ENCODE results near the gene CDK12. TPM values are rescaled to one million over a fixed set of nuclear protein-coding genes. Genes with fewer than 3 reads are reported as not detected.
"Not testable (repeated sequence)": the region's sequence is repeated elsewhere in the genome, so short reads cannot be mapped to it uniquely, and the experiment has no call there.

Gene CDK12
- total and polyA plus RNA-seq, 2 experiments from 2014 or later, result 10.2 to 41.3 TPM

GRCh38 chr17:39473310-39473709 lies 12.0 kb downstream of the CDK12 start:
- no peaks in the 10 kb centered on the region for H3K4me1 ChIP-seq (ENCODE audit: insufficient read depth)
- TF ChIP-seq, protein P1, sequence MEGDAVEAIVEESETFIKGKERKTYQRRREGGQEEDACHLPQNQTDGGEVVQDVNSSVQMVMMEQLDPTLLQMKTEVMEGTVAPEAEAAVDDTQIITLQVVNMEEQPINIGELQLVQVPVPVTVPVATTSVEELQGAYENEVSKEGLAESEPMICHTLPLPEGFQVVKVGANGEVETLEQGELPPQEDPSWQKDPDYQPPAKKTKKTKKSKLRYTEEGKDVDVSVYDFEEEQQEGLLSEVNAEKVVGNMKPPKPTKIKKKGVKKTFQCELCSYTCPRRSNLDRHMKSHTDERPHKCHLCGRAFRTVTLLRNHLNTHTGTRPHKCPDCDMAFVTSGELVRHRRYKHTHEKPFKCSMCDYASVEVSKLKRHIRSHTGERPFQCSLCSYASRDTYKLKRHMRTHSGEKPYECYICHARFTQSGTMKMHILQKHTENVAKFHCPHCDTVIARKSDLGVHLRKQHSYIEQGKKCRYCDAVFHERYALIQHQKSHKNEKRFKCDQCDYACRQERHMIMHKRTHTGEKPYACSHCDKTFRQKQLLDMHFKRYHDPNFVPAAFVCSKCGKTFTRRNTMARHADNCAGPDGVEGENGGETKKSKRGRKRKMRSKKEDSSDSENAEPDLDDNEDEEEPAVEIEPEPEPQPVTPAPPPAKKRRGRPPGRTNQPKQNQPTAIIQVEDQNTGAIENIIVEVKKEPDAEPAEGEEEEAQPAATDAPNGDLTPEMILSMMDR (IDR thresholded peaks at IDR 0.05; ENCODE audit: poor library complexity), result no peak
- TF ChIP-seq EZH2phosphoT487 (IDR thresholded peaks at IDR 0.05; ENCODE audit: low read depth, severe bottlenecking, unreplicated experiment) (no peak), EZH2 (IDR thresholded peaks at IDR 0.05; ENCODE audit: borderline replicate concordance) (no peak)
- H3K79me2 ChIP-seq, result peaks cover 63% of the 10 kb centered on the region
- H3K36me3 ChIP-seq (replicated peaks; ENCODE audit: insufficient read depth, low read depth), result no peaks in the 10 kb centered on the region
- H3K27ac ChIP-seq, result no peak overlapping the region
- DNase-seq (ENCODE audit: low spot score), result no peak
- 91% methylated on average over 7 of the region's 7 CpGs for WGBS (ENCODE audit: low lambda C conversion rate, missing lambda C conversion rate)
- H4K20me1 ChIP-seq (ENCODE audit: insufficient read depth, poor library complexity, severe bottlenecking), result peaks cover 25% of the 10 kb centered on the region
- H2AFZ ChIP-seq, result no peak overlapping the region
- H3K27me3 ChIP-seq, result no peaks in the 10 kb centered on the region
- no peak overlapping the region for H3K4me2 ChIP-seq
- H3K9me3 ChIP-seq (ENCODE audit: low read depth), result no peaks in the 10 kb centered on the region
- no peak overlapping the region for H3K4me3 ChIP-seq
- no peaks in the 10 kb centered on the region for H3K9me2 ChIP-seq (replicated peaks; ENCODE audit: insufficient read depth)

- 92% methylated on average over 8 of the region's 8 CpGs for WGBS (ENCODE audit: low lambda C conversion rate, missing lambda C conversion rate)
- DNase-seq (ENCODE audit: low spot score); H3K4me2 ChIP-seq; H3K9me3 ChIP-seq (ENCODE audit: low read depth); H3K27ac ChIP-seq; H3K4me1 ChIP-seq (ENCODE audit: insufficient read depth); H4K20me1 ChIP-seq (ENCODE audit: insufficient read depth, poor library complexity, severe bottlenecking); H3K4me3 ChIP-seq; H3K27me3 ChIP-seq; H3K9me2 ChIP-seq (replicated peaks; ENCODE audit: insufficient read depth); H2AFZ ChIP-seq; H3K36me3 ChIP-seq (replicated peaks; ENCODE audit: insufficient read depth, low read depth): not testable (repeated sequence)
- peaks cover 47% of the 10 kb centered on the region for H3K79me2 ChIP-seq
Measured at GRCh38 chr17:39479631-39480030, 18.3 kb downstream of the CDK12 start.

DNA sequence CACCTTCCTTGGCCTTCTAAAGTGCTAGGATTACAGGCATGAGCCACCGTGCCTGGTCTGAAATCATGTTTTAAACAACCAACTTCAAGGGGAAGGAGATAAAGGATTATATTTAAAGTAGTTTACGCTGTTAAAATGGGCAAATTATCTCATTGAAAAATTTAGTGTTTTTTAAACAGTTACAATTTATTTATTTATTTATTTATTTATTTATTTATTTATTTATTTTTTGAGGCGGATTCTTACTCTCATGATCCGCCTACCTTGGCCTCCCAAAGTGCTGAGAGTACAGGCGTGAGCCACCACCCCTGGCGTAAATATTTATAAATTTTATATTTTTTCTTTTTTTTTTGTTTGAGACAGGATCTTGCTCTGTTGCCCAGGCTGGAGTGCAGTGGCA lies 22.2 kb downstream of the CDK12 start:
- peaks cover 55% of the 10 kb centered on the region for H3K79me2 ChIP-seq
- no peak overlapping the region for H3K4me3 ChIP-seq
- H3K27ac ChIP-seq, result no peak overlapping the region
- H2AFZ ChIP-seq, result no peak overlapping the region
- no peak for DNase-seq (ENCODE audit: low spot score)
- no peak overlapping the region for H3K4me2 ChIP-seq
- no peaks in the 10 kb centered on the region for H4K20me1 ChIP-seq (ENCODE audit: insufficient read depth, poor library complexity, severe bottlenecking)
- no peak for TF ChIP-seq EZH2phosphoT487 (IDR thresholded peaks at IDR 0.05; ENCODE audit: low read depth, severe bottlenecking, unreplicated experiment)
- no peak for TF ChIP-seq EZH2 (IDR thresholded peaks at IDR 0.05; ENCODE audit: borderline replicate concordance)
- TF ChIP-seq, protein P1 (IDR thresholded peaks at IDR 0.05; ENCODE audit: poor library complexity), result no peak
- no peaks in the 10 kb centered on the region for H3K4me1 ChIP-seq (ENCODE audit: insufficient read depth)
- no peaks in the 10 kb centered on the region for H3K9me2 ChIP-seq (replicated peaks; ENCODE audit: insufficient read depth)
- no peaks in the 10 kb centered on the region for H3K9me3 ChIP-seq (ENCODE audit: low read depth)
- H3K27me3 ChIP-seq, result no peaks in the 10 kb centered on the region
- no peaks in the 10 kb centered on the region for H3K36me3 ChIP-seq (replicated peaks; ENCODE audit: insufficient read depth, low read depth)
- whole genome bisulfite sequencing (ENCODE audit: low lambda C conversion rate, missing lambda C conversion rate), result 100% methylated on average over 6 of the region's 6 CpGs

GRCh38 chr17:39484178-39484577 lies 22.9 kb downstream of the CDK12 start:
- Histone ChIP-seq H3K36me3 (replicated peaks; ENCODE audit: insufficient read depth, low read depth) (no peaks in the 10 kb centered on the region), H2AFZ (no peak overlapping the region), H3K79me2 (peaks cover 54% of the 10 kb centered on the region), H3K4me1 (ENCODE audit: insufficient read depth) (no peaks in the 10 kb centered on the region), H3K4me2 (no peak overlapping the region), H3K27ac (no peak overlapping the region), H4K20me1 (ENCODE audit: insufficient read depth, poor library complexity, severe bottlenecking) (no peaks in the 10 kb centered on the region), H3K9me2 (replicated peaks; ENCODE audit: insufficient read depth) (no peaks in the 10 kb centered on the region), H3K9me3 (ENCODE audit: low read depth) (no peaks in the 10 kb centered on the region), H3K27me3 (no peaks in the 10 kb centered on the region), H3K4me3 (no peak overlapping the region)
- TF ChIP-seq EZH2phosphoT487 (IDR thresholded peaks at IDR 0.05; ENCODE audit: low read depth, severe bottlenecking, unreplicated experiment) (no peak), EZH2 (IDR thresholded peaks at IDR 0.05; ENCODE audit: borderline replicate concordance) (no peak)
- TF ChIP-seq, protein P1 (IDR thresholded peaks at IDR 0.05; ENCODE audit: poor library complexity), result no peak
- 100% methylated on average over 2 of the region's 2 CpGs for WGBS (ENCODE audit: low lambda C conversion rate, missing lambda C conversion rate)
- DNase-seq (ENCODE audit: low spot score), result no peak

Measured in hepatocyte (in vitro differentiated cells).